ENCODE results near the gene PARVG.

The PARVG gene

DNA sequence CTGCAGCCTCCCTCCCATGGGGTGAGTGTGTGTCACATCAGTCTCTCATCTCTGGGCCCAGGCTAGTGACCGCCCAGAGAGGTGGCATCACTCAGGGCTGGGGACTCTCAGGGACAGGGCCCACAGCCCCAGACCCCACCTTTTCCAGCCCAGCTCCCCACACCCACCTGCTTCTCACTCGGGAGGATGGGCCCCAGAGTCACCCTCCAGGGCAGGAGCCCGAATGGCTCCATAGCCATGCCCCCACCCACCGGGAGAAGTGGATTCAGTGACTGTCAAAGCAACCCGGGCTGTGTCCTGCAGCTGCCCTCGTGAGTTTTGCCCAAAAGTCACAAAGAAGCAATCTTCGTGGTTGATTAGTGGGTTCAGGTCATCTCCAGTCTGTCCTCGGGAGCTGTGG lies 26.0 kb downstream of the PARVG start:
- Histone ChIP-seq H3K9me2 (replicated peaks; ENCODE audit: insufficient read depth, low read length) (no peaks in the 10 kb centered on the region), H3K9me3 (ENCODE audit: insufficient read depth, low read length) (no peaks in the 10 kb centered on the region)
- TF ChIP-seq EZH2phosphoT487 (conservative IDR thresholded peaks at IDR 0.05; ENCODE audit: low read length): no peak
- TF ChIP-seq, protein P1, sequence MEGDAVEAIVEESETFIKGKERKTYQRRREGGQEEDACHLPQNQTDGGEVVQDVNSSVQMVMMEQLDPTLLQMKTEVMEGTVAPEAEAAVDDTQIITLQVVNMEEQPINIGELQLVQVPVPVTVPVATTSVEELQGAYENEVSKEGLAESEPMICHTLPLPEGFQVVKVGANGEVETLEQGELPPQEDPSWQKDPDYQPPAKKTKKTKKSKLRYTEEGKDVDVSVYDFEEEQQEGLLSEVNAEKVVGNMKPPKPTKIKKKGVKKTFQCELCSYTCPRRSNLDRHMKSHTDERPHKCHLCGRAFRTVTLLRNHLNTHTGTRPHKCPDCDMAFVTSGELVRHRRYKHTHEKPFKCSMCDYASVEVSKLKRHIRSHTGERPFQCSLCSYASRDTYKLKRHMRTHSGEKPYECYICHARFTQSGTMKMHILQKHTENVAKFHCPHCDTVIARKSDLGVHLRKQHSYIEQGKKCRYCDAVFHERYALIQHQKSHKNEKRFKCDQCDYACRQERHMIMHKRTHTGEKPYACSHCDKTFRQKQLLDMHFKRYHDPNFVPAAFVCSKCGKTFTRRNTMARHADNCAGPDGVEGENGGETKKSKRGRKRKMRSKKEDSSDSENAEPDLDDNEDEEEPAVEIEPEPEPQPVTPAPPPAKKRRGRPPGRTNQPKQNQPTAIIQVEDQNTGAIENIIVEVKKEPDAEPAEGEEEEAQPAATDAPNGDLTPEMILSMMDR (IDR thresholded peaks at IDR 0.05; ENCODE audit: insufficient read depth, low read length, poor library complexity, severe bottlenecking): no peak

DNA sequence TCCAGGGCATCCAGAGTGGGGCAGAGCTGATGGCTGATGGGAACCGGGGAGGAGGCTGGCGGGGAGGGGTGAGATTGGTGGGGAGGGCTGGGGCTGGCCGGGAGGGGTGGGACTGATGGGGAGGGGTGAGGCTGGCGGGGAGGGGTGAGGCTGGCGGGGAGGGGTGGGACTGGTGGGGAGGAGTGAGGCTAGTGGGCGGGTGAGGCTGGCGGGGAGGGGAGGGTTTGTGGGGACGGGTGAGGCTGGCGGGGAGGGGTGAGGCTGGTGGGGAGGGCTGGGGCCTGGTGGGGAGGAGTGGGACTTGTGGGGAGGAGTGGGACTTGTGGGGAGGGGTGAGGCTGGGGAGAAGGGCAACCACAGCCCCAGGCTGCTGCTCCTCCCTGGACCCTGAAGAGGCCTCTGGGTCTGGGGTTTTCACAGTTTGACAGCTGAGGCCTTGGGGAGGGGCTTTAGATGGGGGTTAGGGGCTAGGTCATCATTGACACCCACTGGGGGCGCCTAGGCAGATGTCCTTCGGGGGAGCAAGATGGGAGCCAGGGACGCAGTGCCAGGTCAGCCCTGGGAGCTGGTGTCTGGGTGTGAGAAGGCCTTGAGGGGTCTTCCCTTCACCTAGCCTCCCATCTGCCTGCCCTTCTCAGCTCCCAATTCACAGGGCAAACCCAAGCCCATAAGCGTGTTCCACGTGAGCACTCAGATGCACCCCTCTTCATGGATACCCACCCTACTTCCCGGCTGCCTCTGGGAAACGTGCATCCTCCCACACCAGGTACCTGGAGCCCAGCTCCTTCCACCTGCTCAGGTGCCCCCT lies 26.7 kb downstream of the PARVG start:
- TF ChIP-seq, protein P1 (IDR thresholded peaks at IDR 0.05; ENCODE audit: insufficient read depth, low read length, poor library complexity, severe bottlenecking): no peak
- TF ChIP-seq EZH2phosphoT487 (conservative IDR thresholded peaks at IDR 0.05; ENCODE audit: low read length): no peak
- H3K9ac ChIP-seq (ENCODE audit: low read length): no peak overlapping the region
- no peaks in the 10 kb centered on the region for H3K79me2 ChIP-seq (ENCODE audit: insufficient read depth, low read length)
- H3K9me2 ChIP-seq (replicated peaks; ENCODE audit: insufficient read depth, low read length): no peaks in the 10 kb centered on the region
- no peak overlapping the region for H3K4me2 ChIP-seq (ENCODE audit: low read depth, low read length, poor library complexity, severe bottlenecking)
- no peaks in the 10 kb centered on the region for H3K36me3 ChIP-seq (ENCODE audit: low read length)
- H3F3A ChIP-seq (ENCODE audit: insufficient read depth): no peaks in the 10 kb centered on the region
- H4K20me1 ChIP-seq (ENCODE audit: low read depth, low read length): no peaks in the 10 kb centered on the region
- no peaks in the 10 kb centered on the region for H3K9me3 ChIP-seq (ENCODE audit: insufficient read depth, low read length)
- no peak overlapping the region for H3K4me3 ChIP-seq (ENCODE audit: insufficient read depth, low read length, poor library complexity, severe bottlenecking)
- no peaks in the 10 kb centered on the region for H3K27me3 ChIP-seq (ENCODE audit: low read length)
- no peak overlapping the region for H2AFZ ChIP-seq (ENCODE audit: low read depth, low read length, severe bottlenecking)
- H3K27ac ChIP-seq (ENCODE audit: low read depth, low read length): no peak overlapping the region

More for the DNA sequence above, 26.0 kb downstream of the PARVG start:
- Histone ChIP-seq H3K36me3 (ENCODE audit: low read length) (no peaks in the 10 kb centered on the region), H3K79me2 (ENCODE audit: insufficient read depth, low read length) (no peaks in the 10 kb centered on the region), H3K4me2 (ENCODE audit: low read depth, low read length, poor library complexity, severe bottlenecking) (no peak overlapping the region), H3K27me3 (ENCODE audit: low read length) (no peaks in the 10 kb centered on the region), H3K4me3 (ENCODE audit: insufficient read depth, low read length, poor library complexity, severe bottlenecking) (no peak overlapping the region), H3K27ac (ENCODE audit: low read depth, low read length) (no peak overlapping the region), H2AFZ (ENCODE audit: low read depth, low read length, severe bottlenecking) (no peak overlapping the region), H3F3A (ENCODE audit: insufficient read depth) (no peaks in the 10 kb centered on the region), H4K20me1 (ENCODE audit: low read depth, low read length) (no peaks in the 10 kb centered on the region), H3K9ac (ENCODE audit: low read length) (no peak overlapping the region)

DNA sequence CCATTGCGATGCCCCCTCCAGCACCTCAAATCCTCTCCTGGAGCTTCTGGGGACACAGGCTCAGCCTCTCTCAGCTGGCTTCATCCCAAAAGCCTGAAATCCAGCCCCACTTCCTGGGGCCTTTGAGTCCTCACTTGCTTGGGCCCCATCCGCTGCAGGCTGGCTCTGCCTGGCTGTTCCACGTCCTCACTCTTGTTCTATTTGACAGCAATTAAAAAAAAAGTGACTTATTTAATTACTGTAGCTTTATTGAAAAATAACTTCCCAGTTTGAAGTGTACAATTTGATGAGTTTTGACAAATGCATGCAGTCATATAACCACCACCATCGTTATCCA lies 27.2 kb downstream of the PARVG start:
- TF ChIP-seq, protein P1 (IDR thresholded peaks at IDR 0.05; ENCODE audit: insufficient read depth, low read length, poor library complexity, severe bottlenecking): no peak
- TF ChIP-seq EZH2phosphoT487 (conservative IDR thresholded peaks at IDR 0.05; ENCODE audit: low read length): no peak
- no peaks in the 10 kb centered on the region for H3K9me3 ChIP-seq (ENCODE audit: insufficient read depth, low read length)
- no peaks in the 10 kb centered on the region for H4K20me1 ChIP-seq (ENCODE audit: low read depth, low read length)
- H3K36me3 ChIP-seq (ENCODE audit: low read length): no peaks in the 10 kb centered on the region
- H3K4me3 ChIP-seq (ENCODE audit: insufficient read depth, low read length, poor library complexity, severe bottlenecking): no peak overlapping the region
- no peak overlapping the region for H2AFZ ChIP-seq (ENCODE audit: low read depth, low read length, severe bottlenecking)
- no peaks in the 10 kb centered on the region for H3K9me2 ChIP-seq (replicated peaks; ENCODE audit: insufficient read depth, low read length)
- H3K27ac ChIP-seq (ENCODE audit: low read depth, low read length): no peak overlapping the region
- H3K4me2 ChIP-seq (ENCODE audit: low read depth, low read length, poor library complexity, severe bottlenecking): no peak overlapping the region
- H3K9ac ChIP-seq (ENCODE audit: low read length): no peak overlapping the region
- H3K27me3 ChIP-seq (ENCODE audit: low read length): no peaks in the 10 kb centered on the region
- H3K79me2 ChIP-seq (ENCODE audit: insufficient read depth, low read length): no peaks in the 10 kb centered on the region
- no peaks in the 10 kb centered on the region for H3F3A ChIP-seq (ENCODE audit: insufficient read depth)

Measured in SU-DHL-6 (cell line).